ENCODE results near the gene GBGT1. TPM values are rescaled to one million over a fixed set of nuclear protein-coding genes. Genes with fewer than 3 reads are reported as not detected.

GBGT1 gene
- total RNA-seq, 1 donor = 4.7 TPM

DNA sequence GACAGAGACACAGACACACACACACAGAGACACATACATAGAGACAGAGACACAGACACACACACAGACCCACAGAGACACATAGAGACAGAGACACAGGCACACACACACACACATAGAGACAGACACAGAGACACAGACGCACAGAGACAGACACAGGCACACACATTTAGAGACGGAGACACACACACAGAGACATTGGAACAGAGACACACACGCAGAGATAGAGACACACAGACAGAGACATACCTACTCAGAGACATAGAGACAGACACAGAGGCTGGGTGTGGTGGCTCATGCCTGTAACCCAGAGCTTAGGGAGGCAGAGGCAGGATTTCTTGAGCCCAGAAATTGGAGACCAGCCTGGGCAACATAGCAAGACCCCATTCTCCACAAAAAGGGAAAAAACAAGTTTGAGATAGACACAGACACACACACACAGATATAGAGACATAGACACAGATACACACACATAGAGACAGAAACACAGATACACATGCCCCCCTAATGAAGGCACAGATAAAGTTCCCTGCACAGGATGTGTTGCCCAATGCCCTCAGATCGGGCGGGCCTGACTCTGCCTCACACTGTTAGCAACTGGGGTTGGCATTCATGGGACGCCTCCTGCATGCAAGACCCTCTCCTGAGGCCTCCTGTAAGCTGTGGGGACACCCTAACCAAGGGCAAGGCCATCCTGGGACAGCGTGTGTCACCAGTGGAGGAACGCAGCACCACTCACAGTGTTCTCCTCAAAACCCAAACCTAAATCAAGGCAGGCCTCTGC is 39.4 kb downstream of the GBGT1 start:
- TF ChIP-seq, protein P1, sequence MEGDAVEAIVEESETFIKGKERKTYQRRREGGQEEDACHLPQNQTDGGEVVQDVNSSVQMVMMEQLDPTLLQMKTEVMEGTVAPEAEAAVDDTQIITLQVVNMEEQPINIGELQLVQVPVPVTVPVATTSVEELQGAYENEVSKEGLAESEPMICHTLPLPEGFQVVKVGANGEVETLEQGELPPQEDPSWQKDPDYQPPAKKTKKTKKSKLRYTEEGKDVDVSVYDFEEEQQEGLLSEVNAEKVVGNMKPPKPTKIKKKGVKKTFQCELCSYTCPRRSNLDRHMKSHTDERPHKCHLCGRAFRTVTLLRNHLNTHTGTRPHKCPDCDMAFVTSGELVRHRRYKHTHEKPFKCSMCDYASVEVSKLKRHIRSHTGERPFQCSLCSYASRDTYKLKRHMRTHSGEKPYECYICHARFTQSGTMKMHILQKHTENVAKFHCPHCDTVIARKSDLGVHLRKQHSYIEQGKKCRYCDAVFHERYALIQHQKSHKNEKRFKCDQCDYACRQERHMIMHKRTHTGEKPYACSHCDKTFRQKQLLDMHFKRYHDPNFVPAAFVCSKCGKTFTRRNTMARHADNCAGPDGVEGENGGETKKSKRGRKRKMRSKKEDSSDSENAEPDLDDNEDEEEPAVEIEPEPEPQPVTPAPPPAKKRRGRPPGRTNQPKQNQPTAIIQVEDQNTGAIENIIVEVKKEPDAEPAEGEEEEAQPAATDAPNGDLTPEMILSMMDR (IDR thresholded peaks at IDR 0.05; ENCODE audit: insufficient read depth, low read depth, low read length) = no peak
- H3K4me3 ChIP-seq (ENCODE audit: low read depth, low read length) = no peak overlapping the region
- no peak for DNase-seq (ENCODE audit: low read depth)

DNA sequence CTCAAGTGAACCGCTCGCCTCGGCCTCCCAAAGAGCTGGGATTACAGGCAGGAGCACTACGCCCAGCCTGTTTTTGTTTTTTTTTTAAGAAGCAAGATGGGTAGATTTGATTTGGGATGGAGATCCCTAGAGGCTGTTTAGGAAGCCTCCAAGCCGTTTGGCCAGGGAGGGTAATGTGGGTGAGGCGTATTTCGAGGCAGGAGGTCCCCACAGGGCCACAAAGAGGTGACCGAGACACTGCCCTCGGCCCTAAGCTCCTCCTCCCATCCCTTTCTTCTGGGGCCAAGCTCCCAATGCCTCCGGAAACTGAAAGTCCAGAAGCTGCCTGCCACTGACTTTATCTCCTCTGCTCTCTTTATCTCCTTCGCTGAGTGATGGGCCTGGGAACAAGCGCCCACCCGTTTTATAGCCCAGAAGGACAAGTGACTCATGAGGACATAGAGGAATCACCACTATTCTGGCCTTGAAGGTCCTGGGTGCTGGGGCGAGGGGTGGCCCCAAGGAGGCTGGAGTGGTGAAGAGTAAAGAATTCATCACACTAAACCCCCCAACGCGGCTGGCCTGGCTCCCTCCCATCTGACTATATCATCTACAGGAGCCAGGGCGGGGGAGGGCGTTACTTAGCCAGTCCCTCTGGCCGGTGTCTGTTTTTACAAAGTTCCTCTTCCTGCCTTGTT is 40.6 kb downstream of the GBGT1 start:
- no peak overlapping the region for H3K4me3 ChIP-seq (ENCODE audit: low read depth, low read length)
- TF ChIP-seq, protein P1 (IDR thresholded peaks at IDR 0.05; ENCODE audit: insufficient read depth, low read depth, low read length) = no peak
- DNase-seq (ENCODE audit: low read depth) = peak; percentile 78

GRCh38 chr9:133122605-133122934 is 41.1 kb downstream of the GBGT1 start:
- no peak overlapping the region for H3K4me3 ChIP-seq (ENCODE audit: low read depth, low read length)
- no peak for DNase-seq (ENCODE audit: low read depth)
- TF ChIP-seq, protein P1 (IDR thresholded peaks at IDR 0.05; ENCODE audit: insufficient read depth, low read depth, low read length) = no peak

DNA sequence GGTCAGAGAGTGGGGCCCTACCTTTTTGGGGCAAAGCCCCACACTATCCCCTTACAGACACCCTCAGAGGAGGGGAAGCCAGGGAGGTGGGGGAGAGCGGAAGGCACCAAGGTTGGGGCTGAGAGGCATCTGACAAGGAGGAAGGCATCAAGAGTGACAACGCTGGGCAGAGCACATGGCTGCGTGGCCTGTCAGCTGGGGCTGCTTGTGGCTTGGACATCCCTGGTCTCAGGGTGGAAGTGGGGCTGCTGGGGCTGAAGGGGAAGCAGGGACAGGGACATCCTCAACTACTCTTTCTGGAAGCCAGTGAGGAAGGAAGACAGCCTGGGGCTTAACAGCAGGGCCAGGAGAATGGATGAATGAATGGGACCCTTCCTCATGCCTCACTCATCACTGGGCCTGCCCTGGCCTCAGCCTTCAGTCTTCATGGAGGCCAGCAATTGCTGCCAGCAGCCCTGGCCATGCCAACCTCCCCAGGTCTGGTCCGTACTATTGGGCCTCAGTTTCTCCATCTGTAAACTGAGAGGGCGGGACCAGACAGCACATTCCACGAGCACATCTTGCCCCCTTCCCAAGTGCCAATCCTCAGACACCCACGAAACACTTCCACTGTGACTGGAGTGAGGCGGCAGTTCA is 41.7 kb downstream of the GBGT1 start:
- TF ChIP-seq, protein P1 (IDR thresholded peaks at IDR 0.05; ENCODE audit: insufficient read depth, low read depth, low read length) = no peak
- DNase-seq (ENCODE audit: low read depth) = no peak
- H3K4me3 ChIP-seq (ENCODE audit: low read depth, low read length) = no peak overlapping the region

GRCh38 chr9:133121198-133121914 is 42.4 kb downstream of the GBGT1 start, which contains the start of gene RALGDS:
Gene RALGDS (minus strand): TSS chr9:133121240. CDS start chr9:133121154, 86 bp downstream.
- DNase-seq (ENCODE audit: low read depth) = peak; percentile 85
- TF ChIP-seq, protein P1 (IDR thresholded peaks at IDR 0.05; ENCODE audit: insufficient read depth, low read depth, low read length) = no peak
- peak within 1 kb of the TSS; percentile 71 for H3K4me3 ChIP-seq (ENCODE audit: low read depth, low read length)

DNA sequence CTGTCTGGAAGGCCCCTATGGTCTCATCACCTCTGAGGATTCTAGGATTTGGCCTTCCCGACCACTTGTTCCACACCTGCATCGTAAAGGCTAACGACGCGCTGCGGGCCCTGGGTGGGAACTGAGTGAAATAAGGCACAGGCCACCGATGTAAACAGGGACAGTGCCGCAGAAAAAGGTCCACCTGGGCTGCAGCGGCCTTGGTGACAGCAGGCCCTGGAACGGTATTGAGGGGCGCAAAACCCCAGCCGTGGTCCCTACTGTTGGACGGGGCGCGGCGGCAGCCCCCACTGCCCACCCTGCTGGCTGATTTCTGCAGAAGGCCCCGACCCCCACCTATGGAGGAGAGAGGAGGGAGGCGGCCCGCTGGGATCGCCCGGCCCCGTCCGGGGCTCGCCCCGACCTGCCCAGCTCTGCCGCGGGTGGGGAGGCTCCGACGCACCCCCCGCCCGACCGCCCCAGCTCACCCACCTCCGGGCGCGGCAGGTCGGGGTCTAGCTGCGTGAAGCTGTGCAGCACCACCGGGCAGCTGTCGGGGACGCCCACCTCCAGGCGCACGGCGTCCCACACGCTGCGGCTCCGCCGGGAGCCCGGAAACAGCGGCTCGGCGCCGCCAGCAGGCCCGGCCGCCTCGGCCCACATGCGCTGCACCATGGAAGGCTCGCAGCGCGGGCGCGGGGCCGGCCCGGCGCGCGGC is 43.1 kb downstream of the GBGT1 start:
- DNase-seq (ENCODE audit: low read depth) = no peak
- peak overlapping the region; percentile 71 for H3K4me3 ChIP-seq (ENCODE audit: low read depth, low read length)
- TF ChIP-seq, protein P1 (IDR thresholded peaks at IDR 0.05; ENCODE audit: insufficient read depth, low read depth, low read length) = no peak

Measured in fibroblast of villous mesenchyme (primary cell).